Stomach smooth muscle (tissue), 2 donors: ENCODE data around the gene TTC39C.

Experiments used
- H3K27ac ChIP-seq: one replicate; pipeline ENCODE4 v1.7.0; 2013; ENCODE audit warnings: mild to moderate bottlenecking, low read length, inconsistent platforms
- H3K27me3 ChIP-seq, 2 donors: one replicate each; pipeline ENCODE4 v1.7.0; 2013; ENCODE audit warnings: low read length in 2 of 2; ENCODE audit not compliant: insufficient read depth in 2 of 2, control insufficient read depth in 1 of 2
- H3K36me3 ChIP-seq, 2 donors: one replicate each; pipeline ENCODE4 v1.7.0; 2013; ENCODE audit warnings: low read length in 2 of 2; ENCODE audit not compliant: control insufficient read depth in 2 of 2, insufficient read depth in 2 of 2
- H3K4me1 ChIP-seq: one replicate; pipeline ENCODE4 v1.7.0; 2013; ENCODE audit warnings: low read length; ENCODE audit not compliant: control insufficient read depth, insufficient read depth
- H3K4me3 ChIP-seq, 2 donors: one replicate each; pipeline ENCODE4 v1.7.0; 2013; ENCODE audit warnings: low read length in 2 of 2
- H3K9ac ChIP-seq, 2 donors: one replicate each; pipeline ENCODE4 v1.7.0; 2013; ENCODE audit warnings: low read length in 2 of 2, mild to moderate bottlenecking in 1 of 2
- H3K9me3 ChIP-seq, 2 donors: one replicate each; pipeline ENCODE4 v1.7.0; 2013; ENCODE audit warnings: low read length in 2 of 2; ENCODE audit not compliant: control insufficient read depth in 2 of 2
- donor health status: healthy.
- donor health status: Pancreatic carcinoma.

TTC39C gene

DNA sequence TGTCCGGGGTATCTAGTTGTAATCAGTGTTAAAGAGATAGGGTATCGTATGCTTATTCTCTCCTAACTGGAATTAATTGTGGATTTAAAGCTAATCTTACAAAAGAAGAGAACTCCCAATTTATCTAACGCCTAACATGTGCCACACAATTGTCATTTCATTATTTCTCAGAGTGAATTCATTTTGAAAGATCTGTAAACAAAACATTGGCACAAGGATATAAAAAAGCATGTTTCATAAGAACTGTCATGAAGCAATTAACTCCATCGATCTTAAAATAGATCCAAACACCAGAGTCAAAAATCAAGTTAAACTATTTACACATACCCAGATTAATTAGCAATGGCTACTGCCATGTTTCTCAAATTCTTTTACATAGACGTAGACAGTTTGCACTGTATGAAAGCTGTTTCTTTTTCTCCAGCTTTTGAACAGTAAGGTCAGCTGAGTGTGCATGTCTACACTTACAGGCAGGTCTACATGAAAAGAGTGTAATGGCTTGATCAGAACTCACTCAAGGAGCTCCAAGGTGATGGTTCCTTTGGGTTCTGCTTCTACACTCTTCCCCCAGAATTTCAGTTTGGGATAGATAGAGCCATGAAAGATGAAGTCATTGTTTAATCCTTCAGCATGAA, 163.1 kb downstream of the TTC39C start:
- Histone ChIP-seq H3K27me3 (no peaks in the 10 kb centered on the region), H3K9ac (no peak overlapping the region), H3K4me3 (no peak overlapping the region), H3K9me3 (no peaks in the 10 kb centered on the region), H3K27ac (no peak overlapping the region), H3K36me3 (peaks cover 3 to 13% of the 10 kb centered on the region in 2 donors), H3K4me1 (peaks cover 2% of the 10 kb centered on the region)

DNA sequence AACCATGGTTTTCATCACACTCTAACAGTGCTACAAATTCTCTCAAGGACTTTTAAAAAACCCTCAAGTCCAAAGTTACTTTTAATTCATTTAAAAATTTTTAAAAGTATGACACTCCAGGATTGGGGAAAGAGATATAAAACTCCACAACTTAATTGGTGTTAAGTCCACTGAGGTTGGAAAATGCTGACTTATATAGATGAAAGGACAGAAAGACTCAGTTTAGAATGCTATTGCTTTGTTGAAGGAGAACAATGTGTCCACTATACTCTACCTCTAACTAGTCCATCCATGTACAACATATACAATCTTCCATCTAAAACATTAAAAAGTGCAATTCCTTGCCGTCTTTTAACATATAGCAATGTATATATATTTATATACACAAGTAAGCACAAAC, 165.5 kb downstream of the TTC39C start:
- Histone ChIP-seq H3K9me3 (no peaks in the 10 kb centered on the region), H3K4me1 (peaks cover 2% of the 10 kb centered on the region), H3K27me3 (no peaks in the 10 kb centered on the region), H3K36me3 (peaks cover 3 to 9% of the 10 kb centered on the region in 2 donors), H3K27ac (no peak overlapping the region), H3K4me3 (no peak overlapping the region), H3K9ac (no peak overlapping the region)

GRCh38 chr18:24181806-24182205, 167.3 kb downstream of the TTC39C start:
- H3K27ac ChIP-seq = no peak overlapping the region
- H3K9ac ChIP-seq = no peak overlapping the region
- H3K4me3 ChIP-seq = no peak overlapping the region

More at GRCh38 chr18:24181806-24182205, 167.3 kb downstream of the TTC39C start:
- H3K9me3 ChIP-seq = no peaks in the 10 kb centered on the region
- no peaks in the 10 kb centered on the region for H3K4me1 ChIP-seq
- H3K36me3 ChIP-seq = peaks cover 3 to 7% of the 10 kb centered on the region in 2 donors
- H3K27me3 ChIP-seq = no peaks in the 10 kb centered on the region
